Ishikawa (cell line): ENCODE results near the gene KDM5A.

Experiments used
- CREB1 ChIP-seq: IDR thresholded peaks from 2 replicates; pipeline ENCODE4 v1.6.1; 2012; ENCODE audit warnings: low read depth
- EP300 ChIP-seq: IDR thresholded peaks from 2 replicates; pipeline ENCODE4 v1.6.1; 2012; ENCODE audit warnings: borderline replicate concordance
- RAD21 ChIP-seq: IDR thresholded peaks from 2 replicates; pipeline ENCODE4 v1.6.1; 2012; ENCODE audit warnings: low read depth
- TCF12 ChIP-seq: IDR thresholded peaks from 2 replicates; pipeline ENCODE4 v1.6.1; 2012; ENCODE audit warnings: low read depth
- YY1 ChIP-seq: IDR thresholded peaks from 2 replicates; pipeline ENCODE4 v1.6.1; 2012; ENCODE audit warnings: low read depth
- TF ChIP-seq, protein P1 (sequence below): IDR thresholded peaks from 2 replicates; pipeline ENCODE4 v1.6.1; 2012; ENCODE audit warnings: low read depth, mild to moderate bottlenecking
- TF ChIP-seq, protein P2 (sequence below): IDR thresholded peaks from 2 replicates; pipeline ENCODE4 v1.6.1; 2012

- TF ChIP-seq EP300 (no peak), TCF12 (no peak), CREB1 (no peak), RAD21 (no peak), YY1 (no peak)
- TF ChIP-seq, protein P1, sequence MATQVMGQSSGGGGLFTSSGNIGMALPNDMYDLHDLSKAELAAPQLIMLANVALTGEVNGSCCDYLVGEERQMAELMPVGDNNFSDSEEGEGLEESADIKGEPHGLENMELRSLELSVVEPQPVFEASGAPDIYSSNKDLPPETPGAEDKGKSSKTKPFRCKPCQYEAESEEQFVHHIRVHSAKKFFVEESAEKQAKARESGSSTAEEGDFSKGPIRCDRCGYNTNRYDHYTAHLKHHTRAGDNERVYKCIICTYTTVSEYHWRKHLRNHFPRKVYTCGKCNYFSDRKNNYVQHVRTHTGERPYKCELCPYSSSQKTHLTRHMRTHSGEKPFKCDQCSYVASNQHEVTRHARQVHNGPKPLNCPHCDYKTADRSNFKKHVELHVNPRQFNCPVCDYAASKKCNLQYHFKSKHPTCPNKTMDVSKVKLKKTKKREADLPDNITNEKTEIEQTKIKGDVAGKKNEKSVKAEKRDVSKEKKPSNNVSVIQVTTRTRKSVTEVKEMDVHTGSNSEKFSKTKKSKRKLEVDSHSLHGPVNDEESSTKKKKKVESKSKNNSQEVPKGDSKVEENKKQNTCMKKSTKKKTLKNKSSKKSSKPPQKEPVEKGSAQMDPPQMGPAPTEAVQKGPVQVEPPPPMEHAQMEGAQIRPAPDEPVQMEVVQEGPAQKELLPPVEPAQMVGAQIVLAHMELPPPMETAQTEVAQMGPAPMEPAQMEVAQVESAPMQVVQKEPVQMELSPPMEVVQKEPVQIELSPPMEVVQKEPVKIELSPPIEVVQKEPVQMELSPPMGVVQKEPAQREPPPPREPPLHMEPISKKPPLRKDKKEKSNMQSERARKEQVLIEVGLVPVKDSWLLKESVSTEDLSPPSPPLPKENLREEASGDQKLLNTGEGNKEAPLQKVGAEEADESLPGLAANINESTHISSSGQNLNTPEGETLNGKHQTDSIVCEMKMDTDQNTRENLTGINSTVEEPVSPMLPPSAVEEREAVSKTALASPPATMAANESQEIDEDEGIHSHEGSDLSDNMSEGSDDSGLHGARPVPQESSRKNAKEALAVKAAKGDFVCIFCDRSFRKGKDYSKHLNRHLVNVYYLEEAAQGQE, result no peak
- TF ChIP-seq, protein P2, sequence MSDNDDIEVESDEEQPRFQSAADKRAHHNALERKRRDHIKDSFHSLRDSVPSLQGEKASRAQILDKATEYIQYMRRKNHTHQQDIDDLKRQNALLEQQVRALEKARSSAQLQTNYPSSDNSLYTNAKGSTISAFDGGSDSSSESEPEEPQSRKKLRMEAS, result no peak
These were observed 55.0 kb downstream of the KDM5A start for GRCh38 chr12:334125-334524.
